ENCODE results near the gene RCVRN. TPM values are rescaled to one million over a fixed set of nuclear protein-coding genes. Genes with fewer than 3 reads are reported as not detected.
"Not testable (repeated sequence)": the region's sequence is repeated elsewhere in the genome, so short reads cannot be mapped to it uniquely, and the experiment has no call there.

Gene RCVRN
- total RNA-seq, 1 donor from 2014 or later: 0.12 TPM

- no peak for ATAC-seq
Observed at GRCh38 chr17:9925457-9925856, 20.4 kb upstream of the RCVRN start.

GRCh38 chr17:9924735-9925191 lies 19.7 kb upstream of the RCVRN start:
- peak; percentile 59 for ATAC-seq
- intact Hi-C loops (cut with micrococcal nuclease): loop anchor here (10.0 kb wide), 1 partner anchor 690 kb away; no protein-coding TSS in a partner anchor
- no peak for DNase-seq

More at GRCh38 chr17:9925457-9925856, 20.4 kb upstream of the RCVRN start:
- no peak for DNase-seq
- intact Hi-C loops (cut with micrococcal nuclease): loop anchor here (10.0 kb wide), 1 partner anchor 689 kb away; no protein-coding TSS in a partner anchor

GRCh38 chr17:9922012-9922848 lies 17.2 kb upstream of the RCVRN start:
- DNase-seq: no peak
- intact Hi-C loops (cut with micrococcal nuclease): loop anchor here (10.0 kb wide), 1 partner anchor 693 kb away; no protein-coding TSS in a partner anchor
- ATAC-seq: no peak

GRCh38 chr17:9921216-9921615 lies 16.1 kb upstream of the RCVRN start:
- intact Hi-C loops (cut with micrococcal nuclease): loop anchor here (10.0 kb wide), 1 partner anchor 694 kb away; no protein-coding TSS in a partner anchor
- DNase-seq, ATAC-seq: not testable (repeated sequence)

GRCh38 chr17:9918804-9919352 lies 13.8 kb upstream of the RCVRN start:
- intact Hi-C loops (cut with micrococcal nuclease): no loop called here
- ATAC-seq (no peak), DNase-seq (no peak)

GRCh38 chr17:9918352-9918751 lies 13.3 kb upstream of the RCVRN start:
- DNase-seq (no peak), ATAC-seq (no peak)
- intact Hi-C loops (cut with micrococcal nuclease): no loop called here

GRCh38 chr17:9917801-9918200 lies 12.7 kb upstream of the RCVRN start:
- DNase-seq (no peak), ATAC-seq (no peak)
- intact Hi-C loops (cut with micrococcal nuclease): no loop called here

GRCh38 chr17:9917131-9917530 lies 12.1 kb upstream of the RCVRN start:
- no peak for DNase-seq
- ATAC-seq: no peak
- intact Hi-C loops (cut with micrococcal nuclease): no loop called here

GRCh38 chr17:9916108-9916507 lies 11.0 kb upstream of the RCVRN start:
- no peak for ATAC-seq
- intact Hi-C loops (cut with micrococcal nuclease): no loop called here
- no peak for DNase-seq

GRCh38 chr17:9913476-9913875 lies 8.4 kb upstream of the RCVRN start:
- no peak for ATAC-seq
- intact Hi-C loops (cut with micrococcal nuclease): no loop called here

GRCh38 chr17:9912121-9913099 lies 7.3 kb upstream of the RCVRN start:
- ATAC-seq: no peak
- intact Hi-C loops (cut with micrococcal nuclease): no loop called here
- DNase-seq: no peak

More at GRCh38 chr17:9913476-9913875, 8.4 kb upstream of the RCVRN start:
- no peak for DNase-seq

- DNase-seq: no peak
- peak; percentile 5 for ATAC-seq
- intact Hi-C loops (cut with micrococcal nuclease): no loop called here
Observed at GRCh38 chr17:9911089-9911488, 6.0 kb upstream of the RCVRN start.

- intact Hi-C loops (cut with micrococcal nuclease): no loop called here
- DNase-seq (no peak), ATAC-seq (no peak)
Observed at GRCh38 chr17:9908649-9909042, 3.6 kb upstream of the RCVRN start.

GRCh38 chr17:9907883-9908648 lies 3.0 kb upstream of the RCVRN start:
- ATAC-seq: peak; percentile 10
- intact Hi-C loops (cut with micrococcal nuclease): no loop called here
- no peak for DNase-seq

- DNase-seq (no peak), ATAC-seq (no peak)
- intact Hi-C loops (cut with micrococcal nuclease): no loop called here
Observed at GRCh38 chr17:9907131-9907530, 2.1 kb upstream of the RCVRN start.

- DNase-seq (no peak), ATAC-seq (no peak)
- intact Hi-C loops (cut with micrococcal nuclease): no loop called here
Observed at GRCh38 chr17:9906616-9907015, 1.5 kb upstream of the RCVRN start.

- DNase-seq (peak; percentile 73), ATAC-seq (peak; percentile 30)
- intact Hi-C loops (cut with micrococcal nuclease): no loop called here
Observed at GRCh38 chr17:9905902-9906301, 831 bp upstream of the RCVRN start.

- ATAC-seq: no peak
- no peak for DNase-seq
- intact Hi-C loops (cut with micrococcal nuclease): no loop called here
Observed at GRCh38 chr17:9904277-9905077, 594 bp downstream of the RCVRN start.

Measured in left ventricle myocardium superior (tissue), 1 donor.